ENCODE data around the gene ZNF189.

The ZNF189 gene

DNA sequence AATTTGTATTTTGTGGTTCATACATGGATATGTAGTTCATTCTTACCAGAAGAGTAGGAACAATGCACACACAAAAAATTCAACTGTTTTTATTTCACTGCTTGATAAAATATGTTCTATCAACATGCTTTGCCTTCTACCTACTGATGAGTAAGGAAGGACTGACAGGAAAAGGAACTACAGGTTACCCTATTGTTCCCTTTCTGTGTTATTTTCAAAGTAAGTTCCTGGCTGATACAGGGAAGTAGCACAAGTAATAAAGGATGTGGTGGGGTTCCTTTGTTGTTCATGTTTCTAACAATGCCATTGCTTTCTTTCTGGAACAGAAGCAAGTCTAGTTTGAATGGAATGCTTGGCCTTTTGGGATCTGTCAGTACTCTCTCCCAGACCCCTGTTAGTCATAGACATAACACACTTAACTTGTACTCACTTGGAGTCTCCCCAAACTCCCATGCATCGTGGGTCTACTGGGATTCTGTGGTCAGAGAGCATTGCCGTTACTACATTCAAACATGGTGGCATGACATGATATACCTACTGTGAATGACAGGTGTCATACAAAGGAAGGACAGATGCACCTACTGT lies 57.1 kb downstream of the ZNF189 start:
- DNase-seq, result no peak

GRCh38 chr9:101457003-101457402 lies 58.4 kb downstream of the ZNF189 start:
- no peak for DNase-seq

- DNase-seq, result peak; percentile 73
Observed at GRCh38 chr9:101458963-101459631, 60.4 kb downstream of the ZNF189 start.
